Muscle layer of duodenum (tissue), 2 donors: ENCODE data around the gene RAD23A.
"Not testable (repeated sequence)": the region's sequence is repeated elsewhere in the genome, so short reads cannot be mapped to it uniquely, and the experiment has no call there.

Experiments used
- H3K27ac ChIP-seq: one replicate; pipeline ENCODE4 v1.7.0; 2013; ENCODE audit warnings: mild to moderate bottlenecking, low read length
- H3K27me3 ChIP-seq: one replicate; pipeline ENCODE4 v1.7.0; 2013; ENCODE audit warnings: low read depth, mild to moderate bottlenecking, control low read depth, low read length
- H3K36me3 ChIP-seq, 2 donors: one replicate each; pipeline ENCODE4 v1.7.0; 2013; ENCODE audit warnings: low read length in 2 of 2, control low read depth in 1 of 2, mild to moderate bottlenecking in 1 of 2; ENCODE audit not compliant: insufficient read depth in 2 of 2, control insufficient read depth in 1 of 2
- H3K4me1 ChIP-seq, 2 donors: one replicate each; pipeline ENCODE4 v1.7.0; 2013; ENCODE audit warnings: low read length in 2 of 2, mild to moderate bottlenecking in 2 of 2, control low read depth in 1 of 2, moderate library complexity in 1 of 2; ENCODE audit not compliant: insufficient read depth in 2 of 2, control insufficient read depth in 1 of 2
- H3K4me3 ChIP-seq, 2 donors: one replicate each; pipeline ENCODE4 v1.7.0; 2013; ENCODE audit warnings: low read length in 2 of 2, low read depth in 1 of 2, mild to moderate bottlenecking in 1 of 2
- H3K9me3 ChIP-seq, 2 donors: one replicate each; pipeline ENCODE4 v1.7.0; 2013; ENCODE audit warnings: low read length in 2 of 2, control low read depth in 1 of 2, mild to moderate bottlenecking in 1 of 2; ENCODE audit not compliant: control insufficient read depth in 1 of 2
- donor health status: healthy.

The RAD23A gene

DNA sequence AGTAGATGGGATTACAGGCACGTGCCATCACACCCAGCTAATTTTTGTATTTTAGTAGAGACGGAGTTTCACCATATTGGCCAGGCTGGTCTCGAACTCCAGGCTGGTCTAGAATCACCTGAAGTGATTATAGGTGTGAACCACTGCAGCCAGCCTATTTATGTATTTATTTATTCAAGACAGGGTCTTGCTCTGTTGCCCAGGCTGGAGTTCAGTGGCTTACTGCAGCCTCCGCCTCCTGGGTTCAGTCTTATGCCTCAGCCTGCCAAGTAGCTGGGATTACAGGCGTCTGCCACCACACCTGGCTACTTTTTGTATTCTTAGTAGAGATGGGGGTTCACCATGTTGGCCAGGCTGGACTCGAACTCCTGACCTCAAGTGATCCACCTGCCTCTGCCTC lies 6.4 kb downstream of the RAD23A start:
- not testable (repeated sequence) for H3K9me3 ChIP-seq, H3K4me3 ChIP-seq, H3K27me3 ChIP-seq
- Histone ChIP-seq H3K27ac (peak overlapping the region; percentile 20), H3K36me3 (peaks cover 28 to 63% of the 10 kb centered on the region in 2 donors), H3K4me1 (peaks cover 0 to 37% of the 10 kb centered on the region in 2 donors)

DNA sequence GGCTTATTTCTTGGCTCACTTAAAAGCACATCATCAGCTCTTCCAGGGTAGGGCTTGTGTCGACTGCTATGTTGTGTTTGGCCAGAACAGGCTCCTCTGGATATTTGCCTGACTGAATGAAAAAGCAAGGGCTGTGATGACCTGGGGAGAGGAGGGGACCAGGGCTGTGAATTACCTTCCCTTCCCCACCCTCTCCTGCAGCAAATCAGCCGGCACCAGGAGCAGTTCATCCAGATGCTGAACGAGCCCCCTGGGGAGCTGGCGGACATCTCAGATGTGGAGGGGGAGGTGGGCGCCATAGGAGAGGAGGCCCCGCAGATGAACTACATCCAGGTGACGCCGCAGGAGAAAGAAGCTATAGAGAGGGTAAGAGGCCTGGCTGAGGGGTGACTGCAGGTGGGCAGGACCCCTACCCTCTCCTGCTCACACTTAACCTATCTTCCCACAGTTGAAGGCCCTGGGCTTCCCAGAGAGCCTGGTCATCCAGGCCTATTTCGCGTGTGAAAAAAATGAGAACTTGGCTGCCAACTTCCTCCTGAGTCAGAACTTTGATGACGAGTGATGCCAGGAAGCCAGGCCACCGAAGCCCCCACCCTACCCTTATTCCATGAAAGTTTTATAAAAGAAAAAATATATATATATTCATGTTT lies 7.0 kb downstream of the RAD23A start:
- H3K4me1 ChIP-seq, result peaks cover 0 to 31% of the 10 kb centered on the region in 2 donors
- peak overlapping the region; percentile 20 for H3K27ac ChIP-seq
- no peak overlapping the region for H3K4me3 ChIP-seq
- H3K36me3 ChIP-seq, result peaks cover 28 to 63% of the 10 kb centered on the region in 2 donors
- no peaks in the 10 kb centered on the region for H3K27me3 ChIP-seq
- H3K9me3 ChIP-seq, result no peaks in the 10 kb centered on the region

DNA sequence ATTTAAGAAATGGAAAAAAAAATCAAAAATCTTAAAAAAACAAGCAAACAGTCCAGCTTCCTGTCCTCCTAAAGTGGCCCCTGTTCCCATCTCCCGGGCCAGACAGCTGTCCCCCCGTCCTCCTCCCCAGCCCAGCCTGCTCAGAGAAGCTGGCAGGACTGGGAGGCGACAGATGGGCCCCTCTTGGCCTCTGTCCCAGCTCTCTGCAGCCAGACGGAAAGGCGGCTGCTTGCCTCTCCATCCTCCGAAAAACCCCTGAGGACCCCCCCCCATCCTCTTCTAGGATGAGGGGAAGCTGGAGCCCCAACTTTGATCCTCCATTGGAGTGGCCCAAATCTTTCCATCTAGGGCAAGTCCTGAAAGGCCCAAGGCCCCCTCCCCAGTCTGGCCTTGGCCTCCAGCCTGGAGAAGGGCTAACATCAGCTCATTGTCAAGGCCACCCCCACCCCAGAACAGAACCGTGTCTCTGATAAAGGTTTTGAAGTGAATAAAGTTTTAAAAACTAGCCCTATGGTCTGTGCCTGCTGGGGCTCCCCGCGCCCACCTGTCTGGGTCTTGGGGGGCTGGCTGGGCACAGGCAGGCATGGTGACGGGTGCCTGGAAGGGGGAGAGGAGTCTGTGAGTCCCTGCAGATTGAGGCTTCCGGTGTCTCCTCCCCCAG lies 7.6 kb downstream of the RAD23A start:
- Histone ChIP-seq H3K9me3 (no peaks in the 10 kb centered on the region), H3K27me3 (no peaks in the 10 kb centered on the region), H3K4me3 (no peak overlapping the region), H3K36me3 (peaks cover 28 to 58% of the 10 kb centered on the region in 2 donors), H3K27ac (peak overlapping the region; percentile 60), H3K4me1 (peaks cover 0 to 30% of the 10 kb centered on the region in 2 donors)

DNA sequence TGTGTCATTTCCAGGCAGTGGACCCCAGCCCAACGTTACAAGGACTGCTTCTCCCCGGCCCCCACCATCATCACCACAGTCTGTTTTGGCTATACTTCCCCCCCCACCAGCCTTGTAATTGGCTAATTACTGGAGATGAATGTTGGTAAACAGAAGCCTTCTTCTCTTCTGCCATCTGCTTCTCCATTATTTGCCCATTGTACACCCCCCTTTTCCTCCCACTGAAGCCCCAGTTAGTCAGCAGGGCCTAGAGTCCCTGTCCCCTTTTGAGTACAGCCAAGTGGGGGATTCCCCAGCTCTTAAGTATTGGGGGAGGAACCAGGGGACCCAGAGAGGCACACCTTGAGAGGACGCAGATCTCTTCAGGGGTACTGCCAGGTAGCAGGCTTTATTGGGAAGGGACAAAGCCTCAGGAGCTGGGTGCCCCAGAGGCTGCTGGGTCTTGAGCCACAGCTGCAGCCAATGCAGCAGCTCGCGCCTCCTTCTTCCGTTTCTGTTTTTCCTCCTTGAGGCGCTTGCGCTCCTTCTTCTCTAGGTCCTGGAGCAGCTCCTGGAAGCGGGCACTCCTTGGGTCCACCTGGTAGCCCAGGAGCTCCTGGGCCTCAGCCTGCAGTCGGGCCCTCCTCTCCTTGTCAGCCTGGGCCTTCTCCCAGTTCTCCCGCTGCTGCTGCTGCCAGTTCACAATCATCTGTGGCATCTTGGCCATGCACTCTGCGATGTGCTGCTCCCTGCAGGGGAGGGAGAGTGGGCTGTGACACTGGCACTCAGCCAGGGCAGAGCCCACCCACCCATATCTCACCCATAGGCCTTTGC lies 8.3 kb downstream of the RAD23A start:
- peaks cover 20 to 50% of the 10 kb centered on the region in 2 donors for H3K36me3 ChIP-seq

DNA sequence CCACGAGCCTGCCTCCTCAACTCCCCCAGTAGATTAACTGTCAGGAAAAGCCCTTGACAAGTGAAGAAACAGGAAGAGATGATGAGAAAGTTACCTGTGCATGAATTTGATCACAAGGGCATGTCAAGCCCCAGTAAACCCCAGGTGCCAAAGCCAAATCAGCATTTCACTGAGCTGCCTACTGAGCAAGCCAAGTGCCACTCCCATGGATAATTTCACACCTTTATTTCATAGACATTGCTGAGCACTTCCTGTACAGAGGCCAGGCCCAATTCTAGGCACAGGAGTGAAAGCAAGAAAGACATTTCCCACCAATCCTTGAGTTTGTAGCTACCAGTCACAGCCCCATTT lies 8.9 kb downstream of the RAD23A start:
- peaks cover 15 to 44% of the 10 kb centered on the region in 2 donors for H3K36me3 ChIP-seq
- no peaks in the 10 kb centered on the region for H3K27me3 ChIP-seq
- H3K9me3 ChIP-seq, result no peaks in the 10 kb centered on the region
- no peak overlapping the region for H3K4me3 ChIP-seq
- H3K27ac ChIP-seq, result no peak overlapping the region
- H3K4me1 ChIP-seq, result peaks cover 0 to 30% of the 10 kb centered on the region in 2 donors

More for the DNA sequence above, 8.3 kb downstream of the RAD23A start:
- H3K9me3 ChIP-seq, result no peaks in the 10 kb centered on the region
- no peaks in the 10 kb centered on the region for H3K27me3 ChIP-seq
- peak overlapping the region; percentile 60 for H3K27ac ChIP-seq
- no peak overlapping the region for H3K4me3 ChIP-seq
- peaks cover 0 to 30% of the 10 kb centered on the region in 2 donors for H3K4me1 ChIP-seq

DNA sequence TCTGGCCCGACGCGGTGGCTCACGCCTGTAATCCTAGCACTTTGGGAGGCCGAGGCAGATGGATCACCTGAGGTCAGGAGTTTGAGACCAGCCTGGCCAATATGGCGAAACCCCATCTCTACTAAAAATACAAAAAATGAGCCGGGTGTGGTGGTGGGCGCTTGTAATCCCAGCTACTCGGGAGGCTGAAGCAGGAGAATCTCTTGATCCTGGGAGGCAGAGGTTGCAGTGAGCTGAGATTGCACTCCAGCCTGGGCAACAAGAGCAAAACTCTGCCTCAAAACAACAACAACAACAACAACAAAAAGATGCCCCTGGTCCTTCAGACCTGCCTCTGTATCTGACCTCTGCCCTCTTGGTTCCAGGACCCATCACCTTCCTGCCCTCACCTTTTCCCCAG lies 9.9 kb downstream of the RAD23A start:
- not testable (repeated sequence) for H3K9me3 ChIP-seq, H3K27me3 ChIP-seq, H3K27ac ChIP-seq
- Histone ChIP-seq H3K36me3 (peaks cover 9 to 36% of the 10 kb centered on the region in 2 donors), H3K4me3 (peak overlapping the region in 1 of 2 donors; percentile 74), H3K4me1 (peaks cover 0 to 30% of the 10 kb centered on the region in 2 donors)

DNA sequence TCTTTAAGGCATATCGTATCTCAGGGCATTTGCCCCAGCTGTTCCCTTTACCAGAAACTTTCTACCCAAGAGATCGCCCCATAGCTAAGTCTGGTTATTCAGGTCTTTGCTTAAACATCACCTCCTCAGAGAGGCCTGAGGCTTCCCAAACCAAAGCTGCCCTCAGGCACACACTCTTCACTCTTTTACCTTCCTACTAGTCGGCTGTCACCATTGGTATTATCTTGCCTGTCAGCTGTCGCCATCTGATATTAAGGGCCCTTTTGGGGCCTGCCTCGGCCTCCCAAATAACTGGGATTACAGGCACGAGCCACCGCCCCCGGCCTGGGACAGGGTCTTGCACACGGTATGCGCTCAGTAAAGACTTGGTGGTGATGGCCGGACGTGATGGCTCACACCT lies 10.3 kb downstream of the RAD23A start:
- H3K36me3 ChIP-seq, result peaks cover 9 to 31% of the 10 kb centered on the region in 2 donors
- H3K27me3 ChIP-seq, result no peaks in the 10 kb centered on the region
- no peak overlapping the region for H3K27ac ChIP-seq
- H3K9me3 ChIP-seq, result no peaks in the 10 kb centered on the region
- peaks cover 0 to 30% of the 10 kb centered on the region in 2 donors for H3K4me1 ChIP-seq
- H3K4me3 ChIP-seq, result peak overlapping the region; percentile 74 to 94

DNA sequence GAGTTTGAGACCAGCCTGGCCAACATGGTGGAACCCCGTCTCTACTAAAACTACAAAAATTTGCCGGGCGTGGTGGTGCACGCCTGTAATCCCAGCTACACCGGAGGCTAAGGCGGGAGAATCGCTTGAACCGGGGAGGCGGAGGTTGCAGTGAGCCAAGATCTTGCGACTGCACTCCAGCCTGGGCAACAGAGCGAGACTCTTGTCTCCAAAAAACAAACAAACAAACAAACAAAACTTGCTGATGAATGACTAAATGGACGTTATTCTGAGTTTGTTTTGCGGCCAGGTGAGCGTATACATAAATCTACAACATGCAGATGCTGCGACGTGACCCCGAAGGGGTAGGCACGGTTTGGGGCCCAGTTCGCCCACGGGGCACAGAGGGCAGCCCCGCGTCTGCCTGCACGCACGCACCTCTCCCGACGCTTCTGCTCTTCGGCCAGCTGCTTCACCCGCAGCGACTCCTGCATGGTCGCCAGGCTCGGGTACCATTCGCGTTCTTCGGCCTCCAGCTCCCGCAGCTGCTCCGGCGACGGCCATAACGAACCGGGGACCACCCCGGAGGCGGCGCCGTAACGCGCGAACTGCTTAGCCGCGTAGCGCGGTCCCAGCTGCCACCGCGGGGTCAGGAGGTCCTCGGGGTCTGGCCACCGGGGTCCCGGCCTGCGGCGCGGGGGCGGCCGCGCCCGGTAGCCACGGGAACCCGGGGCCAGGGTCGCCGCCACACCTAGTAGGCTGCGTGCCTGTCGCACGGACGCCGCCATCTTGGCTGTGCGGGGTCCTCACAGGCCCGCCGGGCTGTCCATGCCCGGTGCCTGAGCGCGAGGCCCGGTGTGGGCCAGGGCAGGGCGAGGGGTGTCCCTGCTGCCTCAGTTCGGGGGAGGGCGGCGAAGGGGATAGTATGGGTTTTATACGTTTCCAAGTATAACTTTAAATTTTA lies 11.1 kb downstream of the RAD23A start, which contains the start of gene GADD45GIP1:
Gene GADD45GIP1 (minus strand): TSS at position 778 of the 943 bp plus-strand sequence. CDS start 11 bp downstream, at position 767.
- Histone ChIP-seq H3K27ac (peak within 1 kb of the TSS; percentile 51), H3K9me3 (no peaks in the 10 kb centered on the region), H3K4me1 (peaks cover 0 to 30% of the 10 kb centered on the region in 2 donors), H3K27me3 (no peaks in the 10 kb centered on the region), H3K36me3 (peaks cover 9 to 24% of the 10 kb centered on the region in 2 donors), H3K4me3 (peak within 1 kb of the TSS; percentile 74 to 94)

DNA sequence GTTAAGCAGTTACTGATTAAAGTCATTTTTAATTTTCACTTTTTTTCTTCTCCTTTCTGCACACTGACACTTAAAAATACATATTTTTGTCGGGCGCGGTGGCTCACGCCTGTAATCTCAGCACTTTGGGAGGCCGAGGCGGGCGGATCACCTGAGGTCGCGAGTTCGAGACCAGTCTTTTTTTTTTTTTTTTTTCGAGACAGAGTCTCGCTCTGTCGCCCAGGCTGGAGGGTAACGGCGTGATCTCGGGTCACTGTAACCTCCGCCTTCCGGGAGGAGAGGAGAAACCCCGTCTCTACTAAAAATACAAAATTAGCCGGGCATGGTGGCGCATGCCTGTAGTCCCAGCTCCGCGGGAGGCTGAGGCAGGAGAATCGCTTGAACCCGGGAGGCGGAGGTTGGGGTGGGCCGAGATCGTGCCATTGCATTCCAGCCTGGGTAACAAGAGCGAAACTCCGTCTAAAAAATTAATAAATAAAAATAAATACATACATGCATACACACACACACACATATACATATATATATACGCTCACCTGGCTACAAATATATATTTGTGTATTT lies 11.8 kb downstream of the RAD23A start:
- H3K4me1 ChIP-seq, result peaks cover 0 to 28% of the 10 kb centered on the region in 2 donors
- H3K36me3 ChIP-seq, result peaks cover 9 to 18% of the 10 kb centered on the region in 2 donors
- not testable (repeated sequence) for H3K9me3 ChIP-seq, H3K27me3 ChIP-seq
- H3K4me3 ChIP-seq, result peak overlapping the region; percentile 74 to 94
- H3K27ac ChIP-seq, result peak overlapping the region; percentile 51

DNA sequence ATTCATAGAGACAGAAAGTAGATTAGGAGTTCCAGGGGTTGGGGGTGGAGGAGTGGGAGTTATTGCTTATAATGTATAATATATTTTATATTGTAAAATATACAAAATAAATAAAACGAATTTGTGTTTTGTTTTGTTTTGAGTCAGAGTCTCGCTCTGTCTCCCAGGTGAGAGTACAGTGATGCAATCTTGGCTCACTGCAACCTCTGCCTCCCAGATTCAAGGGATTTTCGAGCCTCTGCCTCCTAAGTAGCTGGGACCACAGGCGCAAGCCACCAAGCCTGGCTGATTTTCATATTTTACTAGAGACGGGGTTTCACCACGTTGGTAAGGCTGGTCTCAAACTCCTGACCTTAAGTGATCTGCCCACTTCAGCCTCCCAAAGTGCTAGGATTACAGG lies 13.8 kb downstream of the RAD23A start:
- peaks cover 3% of the 10 kb centered on the region in 2 donors for H3K36me3 ChIP-seq
- H3K9me3 ChIP-seq, result no peaks in the 10 kb centered on the region
- H3K27ac ChIP-seq, result no peak overlapping the region
- no peaks in the 10 kb centered on the region for H3K27me3 ChIP-seq
- no peak overlapping the region for H3K4me3 ChIP-seq
- peaks cover 0 to 13% of the 10 kb centered on the region in 2 donors for H3K4me1 ChIP-seq
